Cerebellar nuclear complex (tissue), 1 donor: ENCODE data around the gene FLNA.
"Not testable (repeated sequence)": the region's sequence is repeated elsewhere in the genome, so short reads cannot be mapped to it uniquely, and the experiment has no call there.

ENCODE experiments used
- DNase-seq, 2 experiments: peaks; one replicate each; lab custom pipeline; 2025; lab: John Stamatoyannopoulos, UW

FLNA gene

GRCh38 chrX:154398668-154399526, 24.5 kb upstream of the FLNA start:
- DNase-seq: peak in 1 of 2 experiments; percentile 40

- peak; percentile 48 to 71 for DNase-seq
Measured at GRCh38 chrX:154397888-154398667, 23.6 kb upstream of the FLNA start, which contains the start of gene RPL10. TSS of gene RPL10 (plus strand) at chrX:154398377. CDS start at chrX:154398520, 143 bp downstream.

GRCh38 chrX:154396973-154397887, 22.8 kb upstream of the FLNA start:
- no peak for DNase-seq

GRCh38 chrX:154396363-154396762, 21.9 kb upstream of the FLNA start:
- DNase-seq: not testable (repeated sequence)

GRCh38 chrX:154389812-154390747, 15.6 kb upstream of the FLNA start:
- not testable (repeated sequence) for DNase-seq

- DNase-seq: not testable (repeated sequence)
Measured at GRCh38 chrX:154388649-154389048, 14.2 kb upstream of the FLNA start.

GRCh38 chrX:154388094-154388493, 13.7 kb upstream of the FLNA start:
- DNase-seq: not testable (repeated sequence)

- DNase-seq: no peak
Measured at GRCh38 chrX:154384284-154384892, 10.0 kb upstream of the FLNA start.

GRCh38 chrX:154383359-154384283, 9.2 kb upstream of the FLNA start:
- no peak for DNase-seq

- DNase-seq: no peak
Measured at GRCh38 chrX:154382483-154383069, 8.1 kb upstream of the FLNA start.

- no peak for DNase-seq
Measured at GRCh38 chrX:154381271-154381670, 6.8 kb upstream of the FLNA start.

GRCh38 chrX:154380787-154381186, 6.4 kb upstream of the FLNA start:
- DNase-seq: no peak

- no peak for DNase-seq
Measured at GRCh38 chrX:154380153-154380552, 5.7 kb upstream of the FLNA start.

- no peak for DNase-seq
Measured at GRCh38 chrX:154379569-154379951, 5.1 kb upstream of the FLNA start.

GRCh38 chrX:154378799-154379568, 4.5 kb upstream of the FLNA start, which contains the start of gene EMD:
TSS of gene EMD (plus strand) at chrX:154379295. CDS start at chrX:154379485, 190 bp downstream.
- peak; percentile 90 to 94 for DNase-seq

GRCh38 chrX:154378059-154378798, 3.8 kb upstream of the FLNA start:
- no peak for DNase-seq

- no peak for DNase-seq
Measured at GRCh38 chrX:154376774-154377173, 2.3 kb upstream of the FLNA start.
